ENCODE data around the gene NPPA.

The NPPA gene

GRCh38 chr1:11873395-11874257 is 26.0 kb upstream of the NPPA start:
- Histone ChIP-seq H3K27me3 (ENCODE audit: low read depth, low read length) (no peaks in the 10 kb centered on the region), H3K27ac (ENCODE audit: low read length) (no peak overlapping the region), H3K4me1 (ENCODE audit: control insufficient read depth in 1 of 2, insufficient read depth in 2 of 2, low read length in 2 of 2) (no peaks in the 10 kb centered on the region), H3K4me3 (ENCODE audit: low read depth in 1 of 2, low read length in 2 of 2) (no peak overlapping the region), H3K9me3 (ENCODE audit: control insufficient read depth in 1 of 2, low read length in 2 of 2) (no peaks in the 10 kb centered on the region), H3K36me3 (ENCODE audit: control insufficient read depth in 1 of 2, insufficient read depth in 2 of 2, low read length in 2 of 2) (no peaks in the 10 kb centered on the region)

- Histone ChIP-seq H3K36me3 (ENCODE audit: control insufficient read depth in 1 of 2, insufficient read depth in 2 of 2, low read length in 2 of 2) (no peaks in the 10 kb centered on the region), H3K9me3 (ENCODE audit: control insufficient read depth in 1 of 2, low read length in 2 of 2) (no peaks in the 10 kb centered on the region), H3K4me1 (ENCODE audit: control insufficient read depth in 1 of 2, insufficient read depth in 2 of 2, low read length in 2 of 2) (no peaks in the 10 kb centered on the region), H3K4me3 (ENCODE audit: low read depth in 1 of 2, low read length in 2 of 2) (no peak overlapping the region), H3K27me3 (ENCODE audit: low read depth, low read length) (no peaks in the 10 kb centered on the region), H3K27ac (ENCODE audit: low read length) (no peak overlapping the region)
Measured at GRCh38 chr1:11872545-11872944, 25.0 kb upstream of the NPPA start.

DNA sequence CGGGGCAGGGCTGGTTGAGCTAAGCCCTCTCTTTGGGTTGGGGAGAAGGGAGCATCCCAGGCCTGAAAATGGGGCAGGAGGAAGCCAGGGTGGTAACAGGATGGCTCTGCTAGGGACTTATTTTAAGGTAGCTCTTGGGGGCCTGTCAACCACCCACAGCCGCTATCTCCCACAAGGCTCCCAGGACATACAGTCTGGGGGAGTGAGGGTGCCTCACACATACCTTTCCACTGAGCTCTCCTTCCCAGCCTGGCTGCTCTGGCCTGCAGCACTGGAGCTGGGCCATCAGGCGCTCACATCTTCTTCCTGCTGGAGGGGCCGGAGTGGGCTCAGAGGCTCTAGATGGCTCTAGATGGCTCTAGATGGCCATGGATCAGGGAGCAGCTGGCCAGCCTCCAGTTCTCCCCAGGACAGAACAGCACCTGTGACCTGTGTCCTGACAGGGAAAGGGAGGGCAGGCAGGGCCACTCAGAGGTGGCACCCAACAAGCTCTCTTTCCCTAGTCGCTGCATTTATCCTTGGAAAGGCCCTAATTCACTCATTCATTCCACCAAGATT is 22.1 kb upstream of the NPPA start:
- H3K9me3 ChIP-seq (ENCODE audit: control insufficient read depth in 1 of 2, low read length in 2 of 2) = no peaks in the 10 kb centered on the region
- H3K27me3 ChIP-seq (ENCODE audit: low read depth, low read length) = no peaks in the 10 kb centered on the region
- no peaks in the 10 kb centered on the region for H3K36me3 ChIP-seq (ENCODE audit: control insufficient read depth in 1 of 2, insufficient read depth in 2 of 2, low read length in 2 of 2)
- no peaks in the 10 kb centered on the region for H3K4me1 ChIP-seq (ENCODE audit: control insufficient read depth in 1 of 2, insufficient read depth in 2 of 2, low read length in 2 of 2)
- H3K27ac ChIP-seq (ENCODE audit: low read length) = no peak overlapping the region
- H3K4me3 ChIP-seq (ENCODE audit: low read depth in 1 of 2, low read length in 2 of 2) = no peak overlapping the region

GRCh38 chr1:11869104-11869503 is 21.5 kb upstream of the NPPA start:
- no peaks in the 10 kb centered on the region for H3K9me3 ChIP-seq (ENCODE audit: control insufficient read depth in 1 of 2, low read length in 2 of 2)
- H3K4me1 ChIP-seq (ENCODE audit: control insufficient read depth in 1 of 2, insufficient read depth in 2 of 2, low read length in 2 of 2) = no peaks in the 10 kb centered on the region
- no peak overlapping the region for H3K4me3 ChIP-seq (ENCODE audit: low read depth in 1 of 2, low read length in 2 of 2)
- H3K27me3 ChIP-seq (ENCODE audit: low read depth, low read length) = no peaks in the 10 kb centered on the region
- H3K27ac ChIP-seq (ENCODE audit: low read length) = no peak overlapping the region
- no peaks in the 10 kb centered on the region for H3K36me3 ChIP-seq (ENCODE audit: control insufficient read depth in 1 of 2, insufficient read depth in 2 of 2, low read length in 2 of 2)

- H3K9me3 ChIP-seq (ENCODE audit: control insufficient read depth in 1 of 2, low read length in 2 of 2) = no peaks in the 10 kb centered on the region
- H3K4me3 ChIP-seq (ENCODE audit: low read depth in 1 of 2, low read length in 2 of 2) = no peak overlapping the region
- no peaks in the 10 kb centered on the region for H3K36me3 ChIP-seq (ENCODE audit: control insufficient read depth in 1 of 2, insufficient read depth in 2 of 2, low read length in 2 of 2)
- no peaks in the 10 kb centered on the region for H3K4me1 ChIP-seq (ENCODE audit: control insufficient read depth in 1 of 2, insufficient read depth in 2 of 2, low read length in 2 of 2)
- H3K27ac ChIP-seq (ENCODE audit: low read length) = no peak overlapping the region
- no peaks in the 10 kb centered on the region for H3K27me3 ChIP-seq (ENCODE audit: low read depth, low read length)
Measured at GRCh38 chr1:11868331-11868980, 20.9 kb upstream of the NPPA start.

GRCh38 chr1:11862890-11863289 is 15.3 kb upstream of the NPPA start:
- Histone ChIP-seq H3K27me3 (ENCODE audit: low read depth, low read length) (peaks cover 19% of the 10 kb centered on the region), H3K9me3 (ENCODE audit: control insufficient read depth in 1 of 2, low read length in 2 of 2) (no peaks in the 10 kb centered on the region), H3K4me3 (ENCODE audit: low read depth in 1 of 2, low read length in 2 of 2) (no peak overlapping the region), H3K27ac (ENCODE audit: low read length) (no peak overlapping the region), H3K36me3 (ENCODE audit: control insufficient read depth in 1 of 2, insufficient read depth in 2 of 2, low read length in 2 of 2) (no peaks in the 10 kb centered on the region), H3K4me1 (ENCODE audit: control insufficient read depth in 1 of 2, insufficient read depth in 2 of 2, low read length in 2 of 2) (peaks cover 0 to 5% of the 10 kb centered on the region in 2 donors)

DNA sequence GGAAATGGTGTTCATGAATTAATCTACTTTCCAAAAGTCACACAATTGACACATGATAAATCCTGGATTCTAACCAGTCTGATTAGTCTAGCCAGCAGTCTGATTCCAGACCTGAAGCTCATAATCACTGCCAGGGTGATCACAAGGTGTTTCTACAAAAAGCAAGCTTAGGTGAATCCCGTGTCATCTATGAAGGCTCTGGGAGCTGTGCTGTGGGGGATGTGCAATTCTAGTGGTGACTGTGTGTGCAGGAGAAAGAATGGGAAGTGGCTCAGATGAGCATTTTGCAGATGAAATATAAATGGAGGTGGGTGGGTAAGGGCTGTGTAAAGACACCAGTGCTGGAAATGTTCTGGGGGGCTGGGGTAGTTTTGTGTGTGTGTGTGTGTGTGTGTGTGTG is 13.0 kb upstream of the NPPA start:
- Histone ChIP-seq H3K36me3 (ENCODE audit: control insufficient read depth in 1 of 2, insufficient read depth in 2 of 2, low read length in 2 of 2) (no peaks in the 10 kb centered on the region), H3K27me3 (ENCODE audit: low read depth, low read length) (peaks cover 27% of the 10 kb centered on the region), H3K9me3 (ENCODE audit: control insufficient read depth in 1 of 2, low read length in 2 of 2) (no peaks in the 10 kb centered on the region), H3K27ac (ENCODE audit: low read length) (no peak overlapping the region), H3K4me3 (ENCODE audit: low read depth in 1 of 2, low read length in 2 of 2) (no peak overlapping the region), H3K4me1 (ENCODE audit: control insufficient read depth in 1 of 2, insufficient read depth in 2 of 2, low read length in 2 of 2) (peaks cover 0 to 5% of the 10 kb centered on the region in 2 donors)

- peaks cover 27% of the 10 kb centered on the region for H3K27me3 ChIP-seq (ENCODE audit: low read depth, low read length)
- no peak overlapping the region for H3K4me3 ChIP-seq (ENCODE audit: low read depth in 1 of 2, low read length in 2 of 2)
- no peaks in the 10 kb centered on the region for H3K36me3 ChIP-seq (ENCODE audit: control insufficient read depth in 1 of 2, insufficient read depth in 2 of 2, low read length in 2 of 2)
- H3K4me1 ChIP-seq (ENCODE audit: control insufficient read depth in 1 of 2, insufficient read depth in 2 of 2, low read length in 2 of 2) = peaks cover 0 to 5% of the 10 kb centered on the region in 2 donors
- H3K27ac ChIP-seq (ENCODE audit: low read length) = no peak overlapping the region
- H3K9me3 ChIP-seq (ENCODE audit: control insufficient read depth in 1 of 2, low read length in 2 of 2) = no peaks in the 10 kb centered on the region
Measured at GRCh38 chr1:11860083-11860482, 12.5 kb upstream of the NPPA start.

DNA sequence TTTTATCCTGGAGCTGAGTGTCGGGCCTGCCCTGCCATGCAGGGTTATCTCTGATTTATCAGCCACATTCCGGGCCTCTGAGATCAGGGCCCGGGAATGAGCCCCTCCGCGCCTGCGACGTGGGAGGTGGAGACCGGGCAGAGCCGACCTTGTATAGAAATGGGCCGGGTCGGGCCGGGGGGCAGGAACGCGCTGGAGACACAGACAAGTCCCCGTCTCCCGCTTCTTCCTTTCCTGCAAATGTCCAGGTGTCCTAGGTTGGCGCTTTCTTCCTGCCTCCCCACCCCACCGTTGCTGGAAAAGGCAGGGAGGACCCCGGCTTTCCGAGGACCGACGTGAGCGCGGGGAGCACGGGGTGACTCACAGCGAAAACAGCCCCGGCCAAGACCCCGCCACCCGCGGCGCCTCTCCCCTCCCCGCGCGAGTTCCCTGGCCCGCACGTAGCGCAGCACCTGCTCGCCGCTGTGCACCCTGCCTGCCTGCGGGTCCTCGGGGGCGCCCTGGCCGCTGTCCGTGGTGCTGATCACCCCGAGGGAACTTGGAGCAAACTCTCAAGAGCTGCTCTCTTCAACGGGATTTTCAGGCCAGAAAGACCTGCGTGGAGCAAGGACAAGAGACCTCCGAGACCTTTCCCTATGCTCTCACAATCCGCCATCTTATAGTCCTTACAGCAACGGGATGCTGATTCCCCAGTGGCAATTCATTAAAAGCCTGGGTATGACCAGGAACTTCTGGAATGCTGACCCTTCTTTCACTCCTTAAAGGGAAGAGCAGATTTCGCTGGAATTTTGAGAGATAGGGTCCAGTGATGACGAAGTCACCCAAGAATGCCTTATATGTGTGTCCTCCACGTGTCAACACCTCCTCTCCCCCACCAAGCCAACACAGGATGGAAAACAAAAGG is 11.6 kb upstream of the NPPA start:
- peaks cover 27% of the 10 kb centered on the region for H3K27me3 ChIP-seq (ENCODE audit: low read depth, low read length)

GRCh38 chr1:11858613-11858967 is 11.0 kb upstream of the NPPA start, which contains the start of gene NPPB:
TSS of gene NPPB (minus strand) at chr1:11858945. CDS start at chr1:11858833, 112 bp downstream.
- Histone ChIP-seq H3K27ac (ENCODE audit: low read length) (no peak within 1 kb of the TSS), H3K9me3 (ENCODE audit: control insufficient read depth in 1 of 2, low read length in 2 of 2) (no peaks in the 10 kb centered on the region), H3K4me1 (ENCODE audit: control insufficient read depth in 1 of 2, insufficient read depth in 2 of 2, low read length in 2 of 2) (peaks cover 0 to 5% of the 10 kb centered on the region in 2 donors), H3K36me3 (ENCODE audit: control insufficient read depth in 1 of 2, insufficient read depth in 2 of 2, low read length in 2 of 2) (no peaks in the 10 kb centered on the region), H3K4me3 (ENCODE audit: low read depth in 1 of 2, low read length in 2 of 2) (no peak within 1 kb of the TSS), H3K27me3 (ENCODE audit: low read depth, low read length) (peaks cover 27% of the 10 kb centered on the region)

More for the DNA sequence above, 11.6 kb upstream of the NPPA start:
- no peak overlapping the region for H3K4me3 ChIP-seq (ENCODE audit: low read depth in 1 of 2, low read length in 2 of 2)
- H3K4me1 ChIP-seq (ENCODE audit: control insufficient read depth in 1 of 2, insufficient read depth in 2 of 2, low read length in 2 of 2) = peaks cover 0 to 5% of the 10 kb centered on the region in 2 donors
- H3K9me3 ChIP-seq (ENCODE audit: control insufficient read depth in 1 of 2, low read length in 2 of 2) = no peaks in the 10 kb centered on the region
- H3K27ac ChIP-seq (ENCODE audit: low read length) = no peak overlapping the region
- H3K36me3 ChIP-seq (ENCODE audit: control insufficient read depth in 1 of 2, insufficient read depth in 2 of 2, low read length in 2 of 2) = no peaks in the 10 kb centered on the region

- H3K4me3 ChIP-seq (ENCODE audit: low read depth in 1 of 2, low read length in 2 of 2) = no peak overlapping the region
- H3K27me3 ChIP-seq (ENCODE audit: low read depth, low read length) = peaks cover 27% of the 10 kb centered on the region
- peaks cover 0 to 5% of the 10 kb centered on the region in 2 donors for H3K4me1 ChIP-seq (ENCODE audit: control insufficient read depth in 1 of 2, insufficient read depth in 2 of 2, low read length in 2 of 2)
- H3K9me3 ChIP-seq (ENCODE audit: control insufficient read depth in 1 of 2, low read length in 2 of 2) = no peaks in the 10 kb centered on the region
- no peak overlapping the region for H3K27ac ChIP-seq (ENCODE audit: low read length)
- H3K36me3 ChIP-seq (ENCODE audit: control insufficient read depth in 1 of 2, insufficient read depth in 2 of 2, low read length in 2 of 2) = no peaks in the 10 kb centered on the region
Measured at GRCh38 chr1:11858158-11858557, 10.6 kb upstream of the NPPA start.
